ENCODE data around the gene C4orf51. TPM values are rescaled to one million over a fixed set of nuclear protein-coding genes. Genes with fewer than 3 reads are reported as not detected.
A peak's percentile ranks its signal among the peaks of the same experiment; 100 is the strongest.

C4orf51 gene
- total RNA-seq, 2 experiments from 2014 or later, result not detected

- intact Hi-C loops (cut with micrococcal nuclease), result no loop called here
- Mint-ChIP-seq H3K36me3 (ENCODE audit: low read depth) (peaks cover 2% of the 10 kb centered on the region), H3K27ac (no peak overlapping the region), H3K27me3 (no peaks in the 10 kb centered on the region), H3K4me3 (no peak overlapping the region), H3K9me3 (peaks cover 4% of the 10 kb centered on the region), H3K4me1 (ENCODE audit: low read depth) (no peaks in the 10 kb centered on the region)
- ATAC-seq, result no peak
- ChIA-PET POLR2A (interaction anchor here (0.6 kb wide), 1 partner anchor 151 kb away, joined by 3 read pairs; no protein-coding TSS in a partner anchor), CTCF (no interaction called here)
- no peak for TF ChIP-seq CTCF (IDR thresholded peaks at IDR 0.05)
- DNase-seq, result no peak
Observed at GRCh38 chr4:145698507-145698906, 18.6 kb downstream of the C4orf51 start.

- TF ChIP-seq CTCF (IDR thresholded peaks at IDR 0.05), result no peak
- Mint-ChIP-seq H3K36me3 (ENCODE audit: low read depth) (no peaks in the 10 kb centered on the region), H3K4me1 (ENCODE audit: low read depth) (no peaks in the 10 kb centered on the region), H3K27ac (no peak overlapping the region), H3K27me3 (no peaks in the 10 kb centered on the region), H3K9me3 (no peaks in the 10 kb centered on the region), H3K4me3 (no peak overlapping the region)
- no peak for ATAC-seq
- DNase-seq, result no peak
- intact Hi-C loops (cut with micrococcal nuclease), result no loop called here
- ChIA-PET POLR2A (no interaction called here), CTCF (no interaction called here)
Observed at GRCh38 chr4:145703850-145704497, 24.0 kb downstream of the C4orf51 start.

- no peak overlapping the region for H3K4me3 Mint-ChIP-seq
- peaks cover 7% of the 10 kb centered on the region for H3K4me1 Mint-ChIP-seq (ENCODE audit: low read depth)
- H3K27me3 Mint-ChIP-seq, result peaks cover 1% of the 10 kb centered on the region
- peaks cover 4% of the 10 kb centered on the region for H3K36me3 Mint-ChIP-seq (ENCODE audit: low read depth)
- no peak overlapping the region for H3K27ac Mint-ChIP-seq
- intact Hi-C loops (cut with micrococcal nuclease), result no loop called here
- POLR2A ChIA-PET, result no interaction called here
- DNase-seq (no peak), ATAC-seq (no peak)
- H3K9me3 Mint-ChIP-seq, result peaks cover 17% of the 10 kb centered on the region
- no peak for TF ChIP-seq CTCF (IDR thresholded peaks at IDR 0.05)
- CTCF ChIA-PET, result interaction anchor here (1.0 kb wide), 1 partner anchor 14 kb away, joined by 3 read pairs; no protein-coding TSS in a partner anchor
Observed at GRCh38 chr4:145709336-145709735, 29.4 kb downstream of the C4orf51 start.

GRCh38 chr4:145709843-145710242 lies 29.9 kb downstream of the C4orf51 start:
- peaks cover 1% of the 10 kb centered on the region for H3K27me3 Mint-ChIP-seq
- peaks cover 4% of the 10 kb centered on the region for H3K36me3 Mint-ChIP-seq (ENCODE audit: low read depth)
- ATAC-seq (peak; percentile 81), DNase-seq (no peak)
- intact Hi-C loops (cut with micrococcal nuclease), result no loop called here
- H3K27ac Mint-ChIP-seq, result no peak overlapping the region
- no peak for TF ChIP-seq CTCF (IDR thresholded peaks at IDR 0.05)
- H3K9me3 Mint-ChIP-seq, result peaks cover 17% of the 10 kb centered on the region
- ChIA-PET POLR2A (interaction anchor here (0.5 kb wide), 1 partner anchor 51 kb away, joined by 3 read pairs; no protein-coding TSS in a partner anchor), CTCF (interaction anchor here (1.5 kb wide), 1 partner anchor 92 kb away, joined by 5 read pairs; no protein-coding TSS in a partner anchor)
- peaks cover 7% of the 10 kb centered on the region for H3K4me1 Mint-ChIP-seq (ENCODE audit: low read depth)
- no peak overlapping the region for H3K4me3 Mint-ChIP-seq

GRCh38 chr4:145716200-145716599 lies 36.3 kb downstream of the C4orf51 start:
- no peak overlapping the region for H3K27ac Mint-ChIP-seq
- ATAC-seq, result no peak
- ChIA-PET CTCF (interaction anchor here (1.4 kb wide), 1 partner anchor 10 kb away, joined by 3 read pairs; no protein-coding TSS in a partner anchor), POLR2A (no interaction called here)
- peaks cover 3% of the 10 kb centered on the region for H3K9me3 Mint-ChIP-seq
- peaks cover 3% of the 10 kb centered on the region for H3K36me3 Mint-ChIP-seq (ENCODE audit: low read depth)
- H3K27me3 Mint-ChIP-seq, result peaks cover 12% of the 10 kb centered on the region
- no peak overlapping the region for H3K4me3 Mint-ChIP-seq
- intact Hi-C loops (cut with micrococcal nuclease), result no loop called here
- DNase-seq, result no peak
- peaks cover 16% of the 10 kb centered on the region for H3K4me1 Mint-ChIP-seq (ENCODE audit: low read depth)
- no peak for TF ChIP-seq CTCF (IDR thresholded peaks at IDR 0.05)
